Inferior parietal cortex (tissue), 1 donor: Measurements from ENCODE around the gene PPFIA3.

Source experiments
- DNase-seq: peaks from one replicate; pipeline ENCODE4 v3.0.0-alpha.2; 2016; ENCODE audit errors: extremely low spot score

PPFIA3 gene

GRCh38 chr19:49149652-49150105 is 30.3 kb downstream of the PPFIA3 start:
- peak; percentile 86 for DNase-seq

- DNase-seq = peak; percentile 71
Observed at GRCh38 chr19:49150106-49150943, 31.0 kb downstream of the PPFIA3 start.

GRCh38 chr19:49150944-49151243 is 31.6 kb downstream of the PPFIA3 start:
- DNase-seq = no peak

DNA sequence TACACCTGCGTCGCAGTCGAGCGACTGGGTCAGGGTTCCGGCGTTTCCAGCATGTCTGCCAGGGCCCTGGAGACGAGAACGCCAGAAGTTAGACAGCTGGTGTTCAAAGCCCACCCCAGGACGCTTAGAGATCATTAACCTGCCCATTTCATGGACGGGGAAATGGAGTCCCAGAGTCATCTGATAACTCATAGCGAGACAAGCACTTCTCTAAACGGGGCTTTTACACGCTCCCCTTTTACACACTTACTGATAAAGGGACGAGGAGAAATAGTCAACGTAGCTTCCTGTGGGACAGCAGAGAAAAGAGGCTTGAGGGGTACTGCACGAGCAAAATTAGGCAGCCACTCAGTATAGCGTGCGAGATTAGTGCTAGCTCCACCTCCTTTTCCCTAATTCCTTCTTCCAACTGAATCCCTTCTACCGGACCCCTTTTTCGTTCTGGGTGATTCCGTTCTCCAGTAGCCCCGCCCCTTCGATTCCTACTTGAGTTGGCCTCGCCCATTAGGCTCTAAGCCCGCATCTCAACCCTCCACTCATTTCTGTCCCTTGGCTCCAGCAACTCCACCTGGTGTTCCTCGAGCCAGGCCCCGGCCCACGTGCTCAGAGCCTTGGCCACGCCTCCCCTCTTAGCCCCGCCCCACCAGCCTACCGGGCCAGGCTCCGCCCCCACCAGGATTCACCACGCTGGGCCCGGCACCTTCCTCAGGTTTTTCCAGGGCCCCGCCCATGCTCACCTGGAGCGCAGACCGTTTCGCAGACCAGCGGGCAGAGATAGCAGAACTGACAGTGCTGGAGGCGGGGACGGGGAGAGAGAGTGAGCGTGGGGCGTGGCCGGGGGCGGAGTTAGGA is 32.1 kb downstream of the PPFIA3 start:
- DNase-seq = peak; percentile 44

DNA sequence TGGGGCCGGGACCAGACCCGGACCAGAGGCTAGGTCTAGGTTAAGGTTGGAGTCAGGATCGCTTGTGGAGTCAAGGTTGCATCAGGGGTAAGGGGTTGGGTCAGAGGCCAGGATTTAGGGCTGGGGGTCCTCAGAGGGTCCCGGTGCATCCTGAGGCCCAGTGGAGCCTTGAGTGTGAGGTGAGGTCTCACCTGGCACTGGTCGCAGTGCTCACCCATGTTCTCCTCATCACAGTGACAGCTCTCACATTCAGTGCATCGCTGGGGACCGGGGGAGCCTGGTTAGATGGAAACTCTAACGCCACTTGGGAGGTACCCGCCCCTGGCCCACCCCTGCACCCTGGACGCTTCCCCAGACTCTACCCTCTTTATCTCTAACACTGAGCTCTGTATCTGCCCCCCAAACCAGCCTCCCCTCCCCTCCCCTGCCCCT is 32.8 kb downstream of the PPFIA3 start:
- no peak for DNase-seq

DNA sequence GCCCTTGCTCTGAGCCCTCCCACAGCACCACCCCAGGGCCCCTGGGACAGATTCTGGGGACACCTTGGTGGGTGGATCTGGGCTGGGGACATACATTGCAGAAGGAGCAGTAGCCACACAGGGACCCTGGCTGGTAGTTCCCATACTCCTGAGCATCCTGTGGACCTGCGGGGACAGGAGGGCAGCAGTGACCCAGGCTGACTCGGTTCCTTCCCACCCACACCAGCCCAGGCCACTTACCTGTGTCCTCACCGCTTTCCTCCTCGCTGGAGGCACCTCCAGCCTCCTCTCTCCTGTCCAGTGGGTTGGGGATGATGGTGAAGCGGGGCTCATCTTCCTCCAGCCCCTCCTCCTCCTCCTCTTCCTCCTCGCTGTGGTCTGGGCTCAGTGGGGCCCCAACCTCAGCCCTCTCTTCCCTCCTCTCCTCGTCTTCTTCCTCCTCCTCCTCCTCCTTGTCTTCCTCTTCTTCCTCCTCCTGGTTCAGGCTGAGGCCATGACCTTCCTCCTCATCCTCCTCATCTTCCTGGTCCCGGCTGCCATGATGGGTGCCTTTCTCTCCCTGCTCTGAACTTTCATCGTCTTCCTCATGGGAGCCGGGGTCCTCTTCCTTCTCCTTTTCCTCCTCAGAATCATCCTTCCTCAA is 33.9 kb downstream of the PPFIA3 start:
- no peak for DNase-seq

DNA sequence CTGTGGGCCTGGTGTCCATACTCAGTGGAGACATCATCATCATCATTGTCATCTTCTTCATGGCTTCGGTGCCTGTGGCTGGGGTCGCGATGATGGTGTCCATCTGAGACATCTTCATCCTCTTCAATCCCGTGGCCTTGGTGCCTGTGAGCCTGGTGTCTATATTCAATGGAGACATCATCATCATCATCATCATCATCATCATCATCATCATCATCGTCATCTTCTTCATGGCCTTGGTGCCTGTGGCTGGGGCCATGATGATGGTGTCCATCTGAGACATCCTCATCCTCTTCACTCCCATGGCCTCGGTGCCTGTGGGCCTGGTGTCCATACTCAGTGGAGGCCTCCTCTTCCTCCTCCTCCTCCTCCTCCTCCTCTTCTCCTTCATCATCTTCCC is 34.9 kb downstream of the PPFIA3 start:
- DNase-seq = no peak

GRCh38 chr19:49155005-49155819 is 35.9 kb downstream of the PPFIA3 start, which contains the start of gene HRC:
TSS of gene HRC (minus strand) at chr19:49155396. CDS start at chr19:49155237, 159 bp downstream.
- no peak for DNase-seq

- DNase-seq = no peak
Observed at GRCh38 chr19:49155820-49156346, 36.5 kb downstream of the PPFIA3 start.

DNA sequence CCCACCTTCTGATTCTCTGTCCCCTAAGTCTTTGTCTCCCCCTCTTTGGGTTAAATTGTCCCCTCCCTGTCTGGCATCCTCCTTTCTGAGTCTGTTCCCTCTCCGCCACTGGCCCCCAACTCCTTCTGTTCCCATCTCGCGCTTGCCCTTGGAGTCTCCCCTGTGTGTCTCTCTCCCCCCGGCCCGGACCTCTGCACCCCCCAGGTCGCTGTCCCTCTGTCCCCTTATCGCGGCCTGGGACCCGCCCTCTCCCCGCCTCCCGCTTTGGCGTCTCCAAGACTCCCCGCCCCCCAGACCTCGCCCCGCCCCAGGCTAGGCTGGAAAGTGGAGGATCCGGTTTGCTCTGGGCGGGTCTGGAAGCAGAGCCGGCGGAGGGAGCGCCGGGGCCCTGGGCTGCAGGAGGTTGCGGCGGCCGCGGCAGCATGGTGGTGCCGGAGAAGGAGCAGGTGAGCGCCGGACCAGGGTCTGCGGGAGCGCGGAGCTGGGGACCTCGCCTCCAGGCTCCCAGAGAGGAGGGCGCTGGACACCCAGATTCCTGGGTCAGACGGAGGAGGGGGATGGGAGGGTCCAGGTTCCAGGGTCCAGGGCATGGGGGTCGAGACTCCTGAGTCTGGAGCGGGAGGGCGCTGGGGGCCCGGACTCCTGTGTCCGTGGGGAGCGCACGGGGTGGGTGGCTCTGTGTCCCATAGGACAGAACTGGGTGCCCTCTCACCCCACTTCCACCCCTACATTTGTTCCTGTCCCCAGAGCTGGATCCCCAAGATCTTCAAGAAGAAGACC is 38.3 kb downstream of the PPFIA3 start, which contains the start of gene TRPM4:
Gene TRPM4, plus strand, starts transcription at position 348 of the 780 bp plus-strand sequence. Its CDS starts 75 bp downstream, at position 423.
- peak; percentile 59 for DNase-seq

DNA sequence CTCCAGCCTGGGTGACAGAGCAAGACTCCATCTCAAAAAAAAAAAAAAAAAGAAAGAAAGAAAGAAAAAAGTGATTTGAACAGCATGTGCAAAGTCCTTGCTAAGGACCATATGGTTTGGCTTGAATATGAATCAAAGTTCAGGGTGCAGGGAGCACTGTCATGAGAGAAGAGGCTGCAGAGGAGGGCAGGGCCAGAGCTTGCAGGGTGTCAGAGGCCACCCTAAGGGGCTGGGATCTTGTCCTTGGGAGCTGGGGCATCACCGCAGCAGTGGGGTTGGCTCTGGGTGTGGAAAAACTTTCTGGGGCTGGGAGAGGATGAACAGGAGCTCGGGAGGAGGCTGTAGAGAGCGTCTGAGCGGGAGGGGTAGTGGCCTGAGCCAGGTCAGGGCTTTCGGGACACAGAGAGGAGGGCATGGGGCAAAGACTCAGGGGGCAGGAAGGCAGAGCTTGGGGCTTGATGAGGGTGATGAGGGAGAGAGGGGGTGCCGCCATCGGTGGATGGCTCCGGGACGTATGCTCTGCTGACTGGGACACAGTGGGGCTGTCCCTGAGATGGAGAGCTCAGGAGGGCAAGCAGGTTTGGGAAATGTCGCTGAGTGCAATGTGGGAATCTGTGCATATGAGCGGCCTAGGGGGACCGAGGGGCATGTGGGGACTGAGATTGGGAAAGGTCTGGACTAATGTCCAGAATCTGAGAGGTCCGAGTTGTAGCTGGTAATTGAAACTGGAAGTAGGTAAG is 41.3 kb downstream of the PPFIA3 start:
- DNase-seq = no peak

DNA sequence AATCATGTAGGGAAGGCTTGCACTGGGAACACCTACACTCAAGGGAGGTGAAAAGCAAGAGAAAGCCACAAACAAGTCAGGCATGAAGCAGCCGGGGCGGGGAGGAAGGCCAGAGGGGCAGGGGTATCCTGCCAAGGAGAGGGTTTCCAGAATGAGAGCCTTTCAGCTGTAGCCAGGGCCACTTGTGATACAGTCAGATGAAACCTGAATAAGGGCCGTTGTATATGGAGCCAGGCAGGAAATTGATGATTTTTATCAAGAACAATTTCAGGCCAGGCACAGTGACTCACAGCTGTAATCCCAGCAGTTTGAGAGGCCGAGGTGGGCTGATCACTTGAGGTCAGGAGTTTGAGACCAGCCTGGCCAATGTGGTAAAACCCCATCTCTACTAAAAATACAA is 42.6 kb downstream of the PPFIA3 start:
- DNase-seq = no peak

DNA sequence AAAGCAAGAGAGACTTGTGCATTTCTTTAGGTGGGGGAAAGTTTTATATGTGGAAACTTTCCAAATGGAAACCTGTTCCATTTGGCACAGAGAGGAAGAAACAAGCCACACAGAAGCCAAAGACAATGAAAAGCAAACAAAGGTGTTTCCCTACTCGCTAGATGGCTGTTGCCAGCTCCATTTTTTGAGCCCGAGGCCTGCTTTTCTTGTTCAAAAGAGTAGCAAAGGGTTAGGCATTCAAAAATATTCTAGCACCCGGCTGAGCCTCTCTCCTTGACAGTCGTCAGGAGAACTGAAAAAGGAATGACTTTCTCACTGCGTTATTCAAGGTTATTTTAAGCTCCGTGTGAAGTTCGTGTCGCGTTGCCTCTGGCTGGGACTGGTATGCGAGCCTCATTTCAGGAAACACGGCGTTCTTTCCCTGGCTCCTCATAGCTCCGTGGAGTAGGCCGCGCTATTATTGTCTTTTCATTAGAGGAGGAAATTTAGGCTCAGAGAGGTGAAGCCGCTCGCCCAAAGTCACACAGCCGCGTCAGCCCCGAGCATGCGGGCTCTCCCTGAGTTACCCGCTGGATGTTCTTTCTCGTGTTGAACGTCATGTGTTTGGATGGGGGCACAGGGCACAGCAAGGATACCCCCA is 45.9 kb downstream of the PPFIA3 start:
- DNase-seq = peak; percentile 42

- DNase-seq = no peak
Observed at GRCh38 chr19:49165865-49166301, 46.5 kb downstream of the PPFIA3 start.

- no peak for DNase-seq
Observed at GRCh38 chr19:49167857-49168409, 48.6 kb downstream of the PPFIA3 start.

DNA sequence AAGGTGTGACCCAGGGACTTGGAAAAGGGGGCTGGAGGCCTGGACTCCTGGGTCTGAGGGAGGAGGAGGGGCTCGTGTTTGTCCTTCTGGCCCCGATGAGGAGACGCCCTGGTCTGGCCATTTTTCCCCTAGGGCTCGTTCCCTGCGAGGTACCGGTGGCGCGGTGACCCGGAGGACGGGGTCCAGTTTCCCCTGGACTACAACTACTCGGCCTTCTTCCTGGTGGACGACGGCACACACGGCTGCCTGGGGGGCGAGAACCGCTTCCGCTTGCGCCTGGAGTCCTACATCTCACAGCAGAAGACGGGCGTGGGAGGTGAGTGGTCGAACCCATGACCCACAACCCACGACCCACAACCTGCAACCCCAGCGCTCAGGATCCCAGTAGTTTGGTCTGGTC is 49.1 kb downstream of the PPFIA3 start:
- no peak for DNase-seq

GRCh38 chr19:49173198-49173597 is 53.9 kb downstream of the PPFIA3 start:
- no peak for DNase-seq

- no peak for DNase-seq
Observed at GRCh38 chr19:49180659-49181058, 61.3 kb downstream of the PPFIA3 start.
